Esophagus squamous epithelium (tissue), 5 donors: ENCODE results near the gene KIF1A. TPM values are rescaled to one million over a fixed set of nuclear protein-coding genes. Genes with fewer than 3 reads are reported as not detected.

Source experiments
- DNase-seq: peaks from one replicate; lab custom pipeline; 2025; lab: John Stamatoyannopoulos, UW
- H3K27ac ChIP-seq, 4 donors: fragments of 200-600 bp; sonication (generic); one replicate each; pipeline ENCODE4 v1.5.1; 2016 to 2019; ENCODE audit warnings: mild to moderate bottlenecking in 1 of 4
- H3K27me3 ChIP-seq, 4 donors: fragments of 200-600 bp; sonication (generic); 1 replicate in 3 of 4; 2 replicates in 1 of 4; pipeline versions ENCODE4 v1.5.1 to v1.6.0; 2017 to 2021; ENCODE audit warnings: antibody characterized with exemption in 1 of 4
- H3K36me3 ChIP-seq, 3 donors: fragments of 200-600 bp; sonication (generic); one replicate each; pipeline ENCODE4 v1.5.1; 2016 to 2019
- H3K4me1 ChIP-seq, 3 donors: fragments of 200-600 bp; sonication (generic); one replicate each; pipeline ENCODE4 v1.5.1; 2017 to 2019
- H3K4me3 ChIP-seq, 4 donors: fragments of 200-600 bp; sonication (generic); 1 replicate in 3 of 4; 2 replicates in 1 of 4; pipeline ENCODE4 v1.5.1; 2016 to 2019; ENCODE audit warnings: mild to moderate bottlenecking in 2 of 4, moderate library complexity in 1 of 4
- H3K9me3 ChIP-seq, 3 donors: fragments of 200-600 bp; sonication (generic); one replicate each; pipeline ENCODE4 v1.5.1; 2016 to 2019
- POLR2A ChIP-seq, 4 donors: fragments of 450-650 bp; IDR thresholded peaks; one replicate each; pipeline ENCODE4 v1.6.1; 2017; ENCODE audit warnings: antibody characterized with exemption in 4 of 4, mild to moderate bottlenecking in 4 of 4, moderate library complexity in 3 of 4
- WGBS, 2 donors: methylation state at CpG; one replicate each; pipeline ENCODE4 v1.1.5; 2018; 5-methylcytosine and 5-hydroxymethylcytosine counted together
- intact Hi-C: fragments of 100-400 bp; cut with DNase I; formaldehyde crosslinking; loops from one replicate; pipeline ENCODE4 v1.15.0; 2022
- total RNA-seq, 4 donors: library from RNA; depleted of rRNA; stranded (reverse); fragments of >200 nt; gene quantifications; one replicate each; pipeline ENCODE4 v1.1.0, GENCODE V29; 2016
- TF ChIP-seq, protein P1 (sequence below), 6 experiments: fragments of 450-650 bp in 4 of 6; fragments of 200-600 bp in 2 of 6; sonication (generic) in 2 of 6; IDR thresholded peaks; one replicate each; pipeline ENCODE4 v1.5.1; 2016 to 2019; ENCODE audit warnings: antibody characterized with exemption in 6 of 6, mild to moderate bottlenecking in 4 of 6, moderate library complexity in 4 of 6
- donor health status: DM: yes; HTN: yes; CAD: no.

The KIF1A gene
- total RNA-seq, 4 donors from 2014 or later, result 0.15 TPM; not detected in 3

GRCh38 chr2:240767341-240767740 lies 52.7 kb downstream of the KIF1A start:
- no peak for TF ChIP-seq POLR2A (IDR thresholded peaks at IDR 0.05)
- TF ChIP-seq, protein P1, sequence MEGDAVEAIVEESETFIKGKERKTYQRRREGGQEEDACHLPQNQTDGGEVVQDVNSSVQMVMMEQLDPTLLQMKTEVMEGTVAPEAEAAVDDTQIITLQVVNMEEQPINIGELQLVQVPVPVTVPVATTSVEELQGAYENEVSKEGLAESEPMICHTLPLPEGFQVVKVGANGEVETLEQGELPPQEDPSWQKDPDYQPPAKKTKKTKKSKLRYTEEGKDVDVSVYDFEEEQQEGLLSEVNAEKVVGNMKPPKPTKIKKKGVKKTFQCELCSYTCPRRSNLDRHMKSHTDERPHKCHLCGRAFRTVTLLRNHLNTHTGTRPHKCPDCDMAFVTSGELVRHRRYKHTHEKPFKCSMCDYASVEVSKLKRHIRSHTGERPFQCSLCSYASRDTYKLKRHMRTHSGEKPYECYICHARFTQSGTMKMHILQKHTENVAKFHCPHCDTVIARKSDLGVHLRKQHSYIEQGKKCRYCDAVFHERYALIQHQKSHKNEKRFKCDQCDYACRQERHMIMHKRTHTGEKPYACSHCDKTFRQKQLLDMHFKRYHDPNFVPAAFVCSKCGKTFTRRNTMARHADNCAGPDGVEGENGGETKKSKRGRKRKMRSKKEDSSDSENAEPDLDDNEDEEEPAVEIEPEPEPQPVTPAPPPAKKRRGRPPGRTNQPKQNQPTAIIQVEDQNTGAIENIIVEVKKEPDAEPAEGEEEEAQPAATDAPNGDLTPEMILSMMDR (IDR thresholded peaks at IDR 0.05), result no peak
- H3K36me3 ChIP-seq, result no peaks in the 10 kb centered on the region
- no peak overlapping the region for H3K27ac ChIP-seq
- no peak for DNase-seq
- no peaks in the 10 kb centered on the region for H3K4me1 ChIP-seq
- intact Hi-C loops, result no loop called here
- H3K9me3 ChIP-seq, result no peaks in the 10 kb centered on the region
- WGBS, 2 donors, result 100% methylated on average over 1 of the region's 5 CpGs; no CpG with 5 or more reads in 1 of the 2 donors
- no peaks in the 10 kb centered on the region for H3K27me3 ChIP-seq
- no peak overlapping the region for H3K4me3 ChIP-seq

DNA sequence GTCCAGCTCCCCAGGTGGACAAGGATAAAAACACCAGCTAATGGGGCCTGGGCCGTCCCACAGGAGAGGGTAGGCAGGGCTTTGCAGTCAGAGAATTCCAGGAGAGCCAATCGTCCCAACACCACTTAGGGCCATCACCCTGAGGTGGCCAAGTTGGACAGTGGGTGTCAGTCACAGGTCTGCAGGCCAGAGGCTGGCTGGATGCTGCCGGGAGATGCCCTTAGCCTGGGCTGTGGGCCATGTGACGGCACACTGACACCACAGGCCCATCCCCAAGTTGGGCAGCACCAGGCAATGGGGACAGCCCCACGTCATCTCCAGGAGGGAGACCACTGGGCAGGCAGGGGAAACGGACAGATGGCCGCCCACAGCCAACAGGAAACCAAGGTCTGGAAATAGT lies 53.9 kb downstream of the KIF1A start:
- TF ChIP-seq, protein P1 (IDR thresholded peaks at IDR 0.05), result no peak
- TF ChIP-seq POLR2A (IDR thresholded peaks at IDR 0.05), result no peak
- Histone ChIP-seq H3K4me3 (no peak overlapping the region), H3K9me3 (no peaks in the 10 kb centered on the region), H3K27ac (no peak overlapping the region), H3K36me3 (no peaks in the 10 kb centered on the region), H3K27me3 (no peaks in the 10 kb centered on the region), H3K4me1 (no peaks in the 10 kb centered on the region)
- DNase-seq, result no peak
- WGBS, 2 donors, result 83% methylated on average over 1 of the region's 7 CpGs; no CpG with 5 or more reads in 1 of the 2 donors
- intact Hi-C loops, result no loop called here

DNA sequence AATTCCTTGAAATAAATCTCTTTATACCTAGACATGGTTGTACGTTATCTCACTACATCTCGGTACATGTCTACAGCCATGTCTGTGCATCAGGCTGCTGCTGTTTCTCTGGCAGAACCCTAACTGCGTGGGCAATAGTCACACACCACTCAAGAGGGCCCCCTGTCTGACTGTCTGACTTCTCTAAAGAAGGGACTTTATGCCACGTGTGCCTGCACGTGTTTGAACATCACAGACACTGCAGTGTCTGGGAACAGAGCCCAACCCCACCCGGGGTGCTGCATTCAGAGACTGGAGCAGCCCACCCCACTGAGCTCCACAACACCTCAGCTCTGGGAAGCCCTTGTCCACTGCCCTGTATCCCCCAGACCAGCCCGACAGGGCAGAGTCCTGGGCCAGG lies 55.0 kb downstream of the KIF1A start:
- Histone ChIP-seq H3K27me3 (no peaks in the 10 kb centered on the region), H3K4me1 (no peaks in the 10 kb centered on the region), H3K4me3 (no peak overlapping the region), H3K9me3 (no peaks in the 10 kb centered on the region), H3K36me3 (no peaks in the 10 kb centered on the region), H3K27ac (no peak overlapping the region)
- DNase-seq, result no peak
- WGBS, 2 donors, result 58 to 66% methylated on average over 4 to 5 of the region's 7 CpGs
- TF ChIP-seq POLR2A (IDR thresholded peaks at IDR 0.05), result no peak
- TF ChIP-seq, protein P1 (IDR thresholded peaks at IDR 0.05), result no peak
- intact Hi-C loops, result no loop called here

DNA sequence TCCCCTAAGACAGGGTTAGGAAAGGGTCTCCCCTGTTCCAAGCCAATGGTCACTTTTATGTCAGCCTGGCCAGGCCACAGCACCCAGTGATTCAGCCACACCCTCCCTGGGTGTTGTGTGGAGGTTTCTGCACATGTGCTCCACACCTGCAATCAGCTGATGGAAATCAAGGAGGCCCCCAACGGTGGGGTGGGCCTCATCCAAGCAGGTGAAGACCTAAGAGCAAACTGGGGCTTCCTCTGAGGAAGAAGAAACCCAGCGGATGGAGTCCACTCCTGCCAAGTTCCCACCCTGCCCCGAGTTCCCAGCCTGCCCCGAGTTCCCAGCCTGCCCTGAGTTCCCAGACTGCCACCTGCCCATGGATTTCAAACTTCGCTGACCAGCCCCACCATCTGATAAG lies 55.4 kb downstream of the KIF1A start:
- 79 to 97% methylated on average over 3 to 4 of the region's 5 CpGs for WGBS, 2 donors
- no peaks in the 10 kb centered on the region for H3K27me3 ChIP-seq
- DNase-seq, result no peak
- TF ChIP-seq POLR2A (IDR thresholded peaks at IDR 0.05), result no peak
- TF ChIP-seq, protein P1 (IDR thresholded peaks at IDR 0.05), result no peak
- H3K27ac ChIP-seq, result no peak overlapping the region
- no peaks in the 10 kb centered on the region for H3K36me3 ChIP-seq
- no peaks in the 10 kb centered on the region for H3K9me3 ChIP-seq
- H3K4me3 ChIP-seq, result no peak overlapping the region
- H3K4me1 ChIP-seq, result no peaks in the 10 kb centered on the region
- intact Hi-C loops, result no loop called here

- intact Hi-C loops, result no loop called here
- WGBS, 2 donors, result 81 to 84% methylated on average over 8 to 9 of the region's 21 CpGs
- no peak overlapping the region for H3K4me3 ChIP-seq
- no peak for TF ChIP-seq POLR2A (IDR thresholded peaks at IDR 0.05)
- TF ChIP-seq, protein P1 (IDR thresholded peaks at IDR 0.05), result no peak
- H3K36me3 ChIP-seq, result no peaks in the 10 kb centered on the region
- no peaks in the 10 kb centered on the region for H3K4me1 ChIP-seq
- H3K27ac ChIP-seq, result no peak overlapping the region
- DNase-seq, result no peak
- H3K27me3 ChIP-seq, result no peaks in the 10 kb centered on the region
- H3K9me3 ChIP-seq, result no peaks in the 10 kb centered on the region
Observed at GRCh38 chr2:240762971-240763370, 57.0 kb downstream of the KIF1A start.
